Left ventricle myocardium inferior (tissue), 1 donor: ENCODE measurements around the gene GHRHR. TPM values are rescaled to one million over a fixed set of nuclear protein-coding genes. Genes with fewer than 3 reads are reported as not detected.

Experiments
- DNase-seq: peaks from one replicate; pipeline ENCODE4 v3.0.0-alpha.2; 2020
- H3K27ac ChIP-seq: fragments of 200-600 bp; replicated peaks from 2 replicates; pipeline ENCODE4 v1.8.0; 2021
- H3K27me3 ChIP-seq: fragments of 200-600 bp; 2 replicates; pipeline ENCODE4 v1.8.0; 2021; ENCODE audit warnings: low read depth
- H3K36me3 ChIP-seq: fragments of 200-600 bp; 2 replicates; pipeline ENCODE4 v1.8.0; 2021
- H3K4me1 ChIP-seq: fragments of 200-600 bp; 2 replicates; pipeline ENCODE4 v1.8.0; 2021
- H3K4me3 ChIP-seq: fragments of 200-600 bp; 2 replicates; pipeline ENCODE4 v1.8.0; 2021; ENCODE audit warnings: mild to moderate bottlenecking, moderate library complexity
- H3K9me3 ChIP-seq: fragments of 200-600 bp; replicated peaks from 2 replicates; pipeline ENCODE4 v1.8.0; 2021
- intact Hi-C: fragments of 100-400 bp; cut with micrococcal nuclease; formaldehyde crosslinking; loops from one replicate; pipeline ENCODE4 v1.11.0; 2022
- total RNA-seq: library from RNA; stranded (reverse); fragmentation: NEBNext Ultra II Directional; extraction: Animal tissue kit (Norgen Biotek cat#: 25700); gene quantifications from one replicate; pipeline ENCODE4 v1.2.1, GENCODE V29; 2021
- TF ChIP-seq, protein P1 (sequence below): fragments of 200-600 bp; IDR thresholded peaks from 2 replicates; pipeline ENCODE4 v1.8.0; 2021; ENCODE audit warnings: antibody characterized with exemption, mild to moderate bottlenecking, borderline replicate concordance
- donor health status: DM: no; HTN: yes; CAD: no; lungs with severe emphysema.

Gene GHRHR
- total RNA-seq, 1 donor from 2014 or later = not detected

DNA sequence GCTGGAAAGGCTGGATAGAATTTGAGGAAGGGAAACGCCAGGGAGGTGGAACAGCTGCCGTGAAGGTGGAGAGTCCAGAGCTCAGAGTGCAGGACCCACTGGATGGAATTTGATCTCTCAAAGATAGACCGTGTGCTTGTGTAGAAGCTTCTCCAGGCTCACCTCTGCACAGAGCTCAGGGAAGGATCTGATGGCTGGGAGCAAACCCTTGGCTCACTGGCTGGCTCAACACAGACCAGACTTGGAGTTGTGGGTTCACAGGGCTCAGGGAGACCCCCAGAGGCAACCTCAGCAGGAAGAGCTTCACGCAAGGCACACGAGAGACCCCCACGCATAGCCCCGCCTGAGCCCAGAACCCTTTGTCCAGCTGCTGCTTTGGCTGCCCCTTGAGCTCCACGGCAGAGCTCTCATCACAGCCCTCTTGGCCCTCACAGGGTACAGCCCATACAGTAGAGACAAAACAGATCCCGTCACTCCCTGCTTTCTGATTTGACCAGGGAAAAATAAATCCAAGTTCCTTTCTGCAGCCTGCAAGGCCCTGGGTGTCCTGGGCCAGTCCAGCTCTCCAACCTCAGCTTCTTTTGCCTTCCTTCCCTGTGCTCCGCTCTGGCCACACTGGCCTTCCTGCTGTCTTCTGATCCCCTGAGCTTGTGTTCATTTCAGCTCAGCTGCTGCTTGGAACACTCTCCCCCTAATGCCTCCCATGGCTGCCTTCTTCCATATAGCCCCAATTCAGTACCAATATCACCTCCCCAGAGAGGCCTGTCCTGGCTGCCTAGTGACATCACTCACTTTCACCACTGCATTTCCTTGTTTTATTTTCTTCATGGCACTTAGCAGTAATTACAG, 26.3 kb downstream of the GHRHR start:
- no peak for DNase-seq
- no peak overlapping the region for H3K4me3 ChIP-seq
- TF ChIP-seq, protein P1, sequence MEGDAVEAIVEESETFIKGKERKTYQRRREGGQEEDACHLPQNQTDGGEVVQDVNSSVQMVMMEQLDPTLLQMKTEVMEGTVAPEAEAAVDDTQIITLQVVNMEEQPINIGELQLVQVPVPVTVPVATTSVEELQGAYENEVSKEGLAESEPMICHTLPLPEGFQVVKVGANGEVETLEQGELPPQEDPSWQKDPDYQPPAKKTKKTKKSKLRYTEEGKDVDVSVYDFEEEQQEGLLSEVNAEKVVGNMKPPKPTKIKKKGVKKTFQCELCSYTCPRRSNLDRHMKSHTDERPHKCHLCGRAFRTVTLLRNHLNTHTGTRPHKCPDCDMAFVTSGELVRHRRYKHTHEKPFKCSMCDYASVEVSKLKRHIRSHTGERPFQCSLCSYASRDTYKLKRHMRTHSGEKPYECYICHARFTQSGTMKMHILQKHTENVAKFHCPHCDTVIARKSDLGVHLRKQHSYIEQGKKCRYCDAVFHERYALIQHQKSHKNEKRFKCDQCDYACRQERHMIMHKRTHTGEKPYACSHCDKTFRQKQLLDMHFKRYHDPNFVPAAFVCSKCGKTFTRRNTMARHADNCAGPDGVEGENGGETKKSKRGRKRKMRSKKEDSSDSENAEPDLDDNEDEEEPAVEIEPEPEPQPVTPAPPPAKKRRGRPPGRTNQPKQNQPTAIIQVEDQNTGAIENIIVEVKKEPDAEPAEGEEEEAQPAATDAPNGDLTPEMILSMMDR = no peak
- H3K9me3 ChIP-seq = no peaks in the 10 kb centered on the region
- peaks cover 18% of the 10 kb centered on the region for H3K4me1 ChIP-seq
- no peaks in the 10 kb centered on the region for H3K36me3 ChIP-seq
- H3K27me3 ChIP-seq = peaks cover 51% of the 10 kb centered on the region
- intact Hi-C loops = no loop called here
- no peak overlapping the region for H3K27ac ChIP-seq

DNA sequence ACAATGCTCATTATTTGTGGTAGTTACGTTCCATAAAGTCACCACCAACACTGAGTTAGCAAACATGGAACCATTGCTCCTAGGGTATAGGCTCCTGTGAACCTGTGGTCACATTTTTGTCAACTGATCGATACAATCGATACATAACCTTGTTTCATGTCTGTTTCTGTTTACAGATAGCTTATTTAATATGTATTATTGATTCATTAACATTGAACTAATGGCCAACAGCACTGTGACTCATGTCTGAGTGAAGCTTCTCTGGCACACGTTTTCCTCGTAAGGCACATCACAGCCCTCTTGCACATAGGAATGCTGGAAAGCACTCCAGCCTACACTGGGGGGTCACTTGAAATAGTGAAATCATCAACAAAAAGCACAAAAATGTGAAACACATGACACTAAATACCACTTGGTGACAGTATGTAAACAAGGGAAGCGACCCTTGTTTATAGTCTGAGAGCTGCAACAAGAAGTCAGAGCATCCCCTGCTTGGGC, 27.0 kb downstream of the GHRHR start:
- H3K4me1 ChIP-seq = peaks cover 18% of the 10 kb centered on the region
- no peak for DNase-seq
- H3K27ac ChIP-seq = no peak overlapping the region
- no peak overlapping the region for H3K4me3 ChIP-seq
- TF ChIP-seq, protein P1 = no peak
- no peaks in the 10 kb centered on the region for H3K36me3 ChIP-seq
- peaks cover 45% of the 10 kb centered on the region for H3K27me3 ChIP-seq
- H3K9me3 ChIP-seq = no peaks in the 10 kb centered on the region
- intact Hi-C loops = no loop called here

DNA sequence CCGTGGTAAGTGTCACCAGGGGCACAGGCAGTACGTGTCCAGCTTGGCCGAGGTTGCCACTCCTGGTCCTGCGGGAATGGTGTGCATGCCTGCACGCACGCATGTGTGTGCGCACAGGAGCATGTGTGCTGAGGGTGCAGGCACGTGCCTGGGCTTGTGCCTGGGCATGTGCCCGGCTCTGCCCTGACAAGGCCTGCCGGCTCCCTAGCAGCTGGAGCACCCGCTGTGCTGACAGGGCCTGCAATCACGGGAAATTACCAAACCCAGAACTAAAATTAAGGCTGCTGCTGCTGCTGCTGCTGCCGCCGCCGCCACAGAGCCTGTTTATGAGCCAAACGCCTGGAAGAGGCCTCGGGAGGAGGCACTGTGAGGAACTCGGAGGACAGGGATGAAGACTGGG, 28.7 kb downstream of the GHRHR start:
- intact Hi-C loops = no loop called here
- TF ChIP-seq, protein P1 = no peak
- Histone ChIP-seq H3K4me3 (no peak overlapping the region), H3K27ac (no peak overlapping the region), H3K27me3 (peaks cover 28% of the 10 kb centered on the region), H3K4me1 (peaks cover 18% of the 10 kb centered on the region), H3K36me3 (no peaks in the 10 kb centered on the region), H3K9me3 (no peaks in the 10 kb centered on the region)
- no peak for DNase-seq

DNA sequence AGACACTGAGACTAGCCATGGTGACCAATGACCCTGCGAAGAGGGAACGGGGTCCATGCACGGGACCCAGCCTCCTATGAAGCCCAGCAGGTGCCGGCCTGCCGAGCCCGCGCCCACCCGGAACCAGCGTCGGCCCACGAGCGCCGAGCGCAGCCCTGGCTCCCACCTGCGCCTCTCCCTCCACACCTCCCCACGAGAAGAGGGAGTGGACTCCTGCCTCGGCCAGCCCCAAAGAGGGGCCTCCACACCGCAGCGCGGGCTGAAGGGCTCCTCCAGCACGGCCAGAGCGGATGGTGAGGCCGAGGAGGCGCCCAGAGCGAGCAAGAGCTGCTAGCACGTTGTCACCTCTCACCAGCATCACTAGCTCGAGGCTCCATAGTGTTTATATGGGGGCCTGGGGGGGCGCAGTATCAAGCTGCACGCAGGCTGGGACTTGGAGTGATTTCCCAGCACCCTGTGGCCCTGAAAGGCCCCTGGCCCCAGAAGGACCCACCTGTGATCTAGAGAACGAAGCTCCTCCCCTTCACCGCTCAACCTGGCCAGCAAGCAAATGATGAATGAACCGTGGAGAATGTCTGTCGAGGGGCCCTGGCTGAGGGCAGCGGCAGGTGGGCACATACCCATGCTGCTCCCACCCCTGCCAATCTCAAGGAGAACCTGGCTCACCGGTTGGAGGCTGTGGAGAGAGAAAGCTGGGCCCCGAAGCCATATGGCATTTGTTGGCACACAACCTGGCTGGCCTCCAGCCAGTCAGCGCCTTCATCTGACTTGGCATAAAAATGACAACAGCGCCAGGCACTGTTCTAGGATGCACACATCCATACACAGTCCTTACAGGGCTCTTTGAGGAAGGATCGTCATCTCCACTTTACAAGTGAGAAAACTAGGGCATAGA, 30.7 kb downstream of the GHRHR start:
- Histone ChIP-seq H3K27me3 (peaks cover 9% of the 10 kb centered on the region), H3K36me3 (no peaks in the 10 kb centered on the region), H3K27ac (no peak overlapping the region), H3K4me3 (no peak overlapping the region), H3K9me3 (no peaks in the 10 kb centered on the region), H3K4me1 (peaks cover 3% of the 10 kb centered on the region)
- intact Hi-C loops = no loop called here
- no peak for DNase-seq
- TF ChIP-seq, protein P1 = no peak

DNA sequence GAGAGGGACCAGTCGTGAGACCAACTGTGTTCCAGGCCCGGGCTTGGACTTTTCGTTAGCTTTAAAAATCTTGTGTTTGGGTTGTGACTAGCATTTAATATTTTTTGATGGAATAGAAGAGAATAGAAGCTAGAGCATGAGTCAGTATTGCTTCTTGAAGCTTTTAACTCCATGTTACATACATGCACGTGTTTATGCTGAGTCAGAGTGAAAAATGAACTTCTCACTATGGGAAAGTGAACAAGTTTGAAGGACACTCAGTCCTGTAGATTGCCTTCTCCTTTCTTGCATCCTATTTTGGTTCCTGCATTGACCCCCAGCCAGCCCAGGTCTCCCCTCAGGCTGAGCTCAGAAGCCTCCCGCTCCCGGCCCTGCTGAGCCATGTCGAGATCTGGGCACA, 31.8 kb downstream of the GHRHR start:
- no peaks in the 10 kb centered on the region for H3K9me3 ChIP-seq
- peak overlapping the region; percentile 33 for H3K27ac ChIP-seq
- H3K4me1 ChIP-seq = no peaks in the 10 kb centered on the region
- H3K36me3 ChIP-seq = no peaks in the 10 kb centered on the region
- DNase-seq = no peak
- no peak overlapping the region for H3K4me3 ChIP-seq
- peaks cover 6% of the 10 kb centered on the region for H3K27me3 ChIP-seq
- intact Hi-C loops = no loop called here
- TF ChIP-seq, protein P1 = no peak
